ENCODE measurements around the gene APOBEC2. TPM values are rescaled to one million over a fixed set of nuclear protein-coding genes. Genes with fewer than 3 reads are reported as not detected.

APOBEC2 gene
- total and polyA plus RNA-seq, 2 of the 13 experiments (the other 11 are each of a cell fraction or from before 2014, with no cell fraction given): 0.09 TPM; not detected in 1

GRCh38 chr6:41027799-41028560, 25.0 kb upstream of the APOBEC2 start (continued):
- TF ChIP-seq HNF1A (IDR thresholded peaks at IDR 0.05; ENCODE audit: low read depth) (no peak), HNF1A (CRISPR knock-in tag; IDR thresholded peaks at IDR 0.05; ENCODE audit: borderline replicate concordance) (no peak), IKZF4 (CRISPR knock-in tag; IDR thresholded peaks at IDR 0.05; ENCODE audit: borderline replicate concordance, low read depth, not compliant biosample characterization) (no peak), EED (CRISPR knock-in tag; IDR thresholded peaks at IDR 0.05) (no peak), MEIS1 (CRISPR knock-in tag; IDR thresholded peaks at IDR 0.05; ENCODE audit: borderline replicate concordance) (0 out of 2 replicates have a peak, but pooled peaks have one; percentile 67), FOSL2 (CRISPR knock-in tag; IDR thresholded peaks at IDR 0.05) (0 out of 2 replicates have a peak, but pooled peaks have one; percentile 38), SIX4 (CRISPR knock-in tag; IDR thresholded peaks at IDR 0.05) (no peak), RXRB (CRISPR knock-in tag; IDR thresholded peaks at IDR 0.05; ENCODE audit: borderline replicate concordance) (peak; percentile 55), ZNF724P (CRISPR knock-in tag; IDR thresholded peaks at IDR 0.05; ENCODE audit: borderline replicate concordance) (peak; percentile 90), CEBPG (CRISPR knock-in tag; IDR thresholded peaks at IDR 0.05) (no peak), MLLT10 (CRISPR knock-in tag; IDR thresholded peaks at IDR 0.05) (no peak), NFIB (CRISPR knock-in tag; IDR thresholded peaks at IDR 0.05; ENCODE audit: borderline replicate concordance) (no peak)
- TF ChIP-seq, protein P1, sequence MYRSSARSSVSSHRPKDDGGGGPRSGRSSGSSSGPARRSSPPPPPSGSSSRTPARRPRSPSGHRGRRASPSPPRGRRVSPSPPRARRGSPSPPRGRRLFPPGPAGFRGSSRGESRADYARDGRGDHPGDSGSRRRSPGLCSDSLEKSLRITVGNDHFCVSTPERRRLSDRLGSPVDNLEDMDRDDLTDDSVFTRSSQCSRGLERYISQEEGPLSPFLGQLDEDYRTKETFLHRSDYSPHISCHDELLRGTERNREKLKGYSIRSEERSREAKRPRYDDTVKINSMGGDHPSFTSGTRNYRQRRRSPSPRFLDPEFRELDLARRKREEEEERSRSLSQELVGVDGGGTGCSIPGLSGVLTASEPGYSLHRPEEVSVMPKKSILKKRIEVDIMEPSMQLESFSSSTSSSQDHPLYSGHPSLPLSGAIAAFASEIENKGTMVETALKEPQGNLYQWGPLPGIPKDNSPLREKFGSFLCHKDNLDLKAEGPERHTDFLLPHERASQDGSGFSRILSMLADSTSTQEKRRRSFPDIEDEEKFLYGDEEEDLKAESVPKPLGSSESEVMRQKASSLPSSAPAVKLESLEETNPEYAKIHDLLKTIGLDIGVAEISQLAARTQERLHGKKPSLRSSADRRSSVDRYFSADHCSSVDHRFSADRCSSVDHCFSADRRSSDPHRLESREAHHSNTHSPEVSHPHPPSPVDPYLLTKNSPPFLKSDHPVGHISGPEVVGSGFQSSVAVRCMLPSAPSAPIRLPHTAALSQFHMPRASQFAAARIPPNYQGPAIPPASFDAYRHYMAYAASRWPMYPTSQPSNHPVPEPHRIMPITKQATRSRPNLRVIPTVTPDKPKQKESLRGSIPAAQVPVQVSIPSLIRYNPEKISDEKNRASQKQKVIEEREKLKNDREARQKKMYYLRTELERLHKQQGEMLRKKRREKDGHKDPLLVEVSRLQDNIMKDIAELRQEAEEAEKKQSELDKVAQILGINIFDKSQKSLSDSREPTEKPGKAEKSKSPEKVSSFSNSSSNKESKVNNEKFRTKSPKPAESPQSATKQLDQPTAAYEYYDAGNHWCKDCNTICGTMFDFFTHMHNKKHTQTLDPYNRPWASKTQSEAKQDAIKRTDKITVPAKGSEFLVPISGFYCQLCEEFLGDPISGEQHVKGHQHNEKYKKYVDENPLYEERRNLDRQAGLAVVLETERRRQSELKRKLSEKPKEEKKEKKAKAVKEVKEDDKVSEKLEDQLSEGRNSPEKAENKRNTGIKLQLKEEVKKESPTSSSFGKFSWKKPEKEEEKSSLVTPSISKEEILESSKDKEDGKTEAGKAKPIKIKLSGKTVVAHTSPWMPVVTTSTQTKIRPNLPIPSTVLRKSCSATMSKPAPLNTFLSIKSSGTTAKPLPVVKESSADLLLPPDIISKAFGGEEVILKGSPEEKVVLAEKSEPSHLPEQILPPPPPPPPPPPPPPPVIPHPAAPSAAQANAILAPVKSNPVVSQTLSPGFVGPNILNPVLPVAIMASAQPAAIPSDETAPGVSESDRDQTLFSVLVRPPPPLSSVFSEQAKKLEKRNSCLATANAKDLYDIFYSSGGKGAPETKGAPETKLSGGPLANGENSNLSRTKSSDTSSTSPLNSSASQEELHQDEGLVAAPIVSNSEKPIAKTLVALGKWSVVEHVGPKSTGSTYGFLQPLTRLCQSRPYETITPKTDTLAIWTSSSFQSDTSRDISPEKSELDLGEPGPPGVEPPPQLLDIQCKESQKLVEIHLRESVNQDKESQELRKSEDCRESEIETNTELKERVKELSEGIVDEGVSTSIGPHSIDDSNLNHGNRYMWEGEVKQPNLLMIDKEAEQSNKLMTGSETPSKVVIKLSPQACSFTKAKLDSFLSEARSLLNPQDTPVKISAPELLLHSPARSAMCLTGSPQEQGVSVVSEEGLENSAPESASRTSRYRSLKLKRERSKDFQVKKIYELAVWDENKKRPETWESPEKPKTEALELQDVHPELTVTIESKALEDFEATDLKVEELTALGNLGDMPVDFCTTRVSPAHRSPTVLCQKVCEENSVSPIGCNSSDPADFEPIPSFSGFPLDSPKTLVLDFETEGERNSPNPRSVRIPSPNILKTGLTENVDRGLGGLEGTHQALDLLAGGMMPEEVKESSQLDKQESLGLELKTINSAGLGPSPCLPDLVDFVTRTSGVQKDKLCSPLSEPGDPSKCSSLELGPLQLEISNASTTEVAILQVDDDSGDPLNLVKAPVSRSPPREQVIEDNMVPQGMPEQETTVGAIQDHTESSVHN (CRISPR knock-in tag; IDR thresholded peaks at IDR 0.05): no peak
